HepG2 (cell line): Measurements from ENCODE around the gene SLC12A9. TPM values are rescaled to one million over a fixed set of nuclear protein-coding genes. Genes with fewer than 3 reads are reported as not detected.

Experiments
- ATAC-seq: fragments of 200-7000 bp; cut with Tn5 transposase; 3 replicates; pipeline ENCODE4 v1.9.1; 2020; ENCODE audit warnings: mild to moderate bottlenecking, moderate library complexity
- Bru-seq: library from RNA; stranded (reverse); fragments of 400-500 nt; gene quantifications from one replicate; lab custom pipeline; 2021; lab: Mats Ljungman, UMichigan
- BruChase-seq, 2 experiments: library from RNA; stranded (reverse); fragments of 400-500 nt; gene quantifications; one replicate each; lab custom pipeline; 2021; lab: Mats Ljungman, UMichigan
- BruUV-seq: library from RNA; stranded (reverse); fragments of 400-500 nt; replicated peaks from 2 replicates; lab custom pipeline; 2021; lab: Mats Ljungman, UMichigan
- CTCF ChIA-PET: fragments of 300-600 bp; formaldehyde crosslinking; extraction: SDS; loops from one replicate; lab custom pipeline; 2021; ENCODE audit warnings: low total read pairs, inconsistent platforms, low intra/inter-chr PET ratio; lab: Yijun Ruan, JAX
- POLR2A ChIA-PET: fragments of 350-600 bp; sonication (Branson Sonifier 250); formaldehyde crosslinking; loops from one replicate; lab custom pipeline; 2020; ENCODE audit warnings: antibody characterized with exemption, inconsistent platforms; lab: Yijun Ruan, JAX
- DNase-seq: peaks from one replicate; pipeline ENCODE4 v3.0.0-alpha.2; 2015; ENCODE audit warnings: low spot score
- FAIRE-seq: peaks from 3 replicates; lab custom pipeline; 2011; peaks lifted over from hg19 to GRCh38; lab: Jason Lieb, UNC
- H2AFZ ChIP-seq: one replicate; pipeline ENCODE4 v1.6.1; 2011; ENCODE audit warnings: low read length, inconsistent platforms
- H3K27ac ChIP-seq: fragments of 300-600 bp; 3 replicates; pipeline ENCODE4 v1.8.0; 2011; ENCODE audit warnings: mixed run types, mild to moderate bottlenecking, mixed read lengths, low read length, inconsistent platforms; ENCODE audit not compliant: insufficient read depth; ENCODE audit errors: extremely low read length
- H3K27me3 ChIP-seq, 2 experiments: fragments of 200-600 bp in 1 of 2; 2 replicates in 1 of 2; 3 replicates in 1 of 2; pipeline versions ENCODE4 v1.6.0 to v1.8.0; 2011; ENCODE audit warnings: low read length in 2 of 2, mild to moderate bottlenecking in 2 of 2, moderate library complexity in 2 of 2, inconsistent platforms in 1 of 2; ENCODE audit not compliant: insufficient read depth in 2 of 2, control insufficient read depth in 1 of 2
- H3K36me3 ChIP-seq, 2 experiments: fragments of 200-600 bp in 1 of 2; replicated peaks in 1 of 2; 2 replicates in 1 of 2; 3 replicates in 1 of 2; pipeline versions ENCODE4 v1.5.1 to v1.8.0; 2011; ENCODE audit warnings: low read length in 2 of 2, inconsistent platforms in 1 of 2; ENCODE audit not compliant: insufficient read depth in 2 of 2, control insufficient read depth in 1 of 2
- H3K4me1 ChIP-seq: 2 replicates; pipeline ENCODE4 v1.5.1; 2012; ENCODE audit warnings: low read length, inconsistent platforms; ENCODE audit not compliant: insufficient read depth
- H3K4me2 ChIP-seq: 2 replicates; pipeline ENCODE4 v1.6.0; 2011; ENCODE audit warnings: low read depth, low read length, inconsistent platforms
- H3K4me3 ChIP-seq, 3 experiments: fragments of 200-600 bp in 1 of 3; sonication (generic), shearing (Covaris generic) in 1 of 3; replicated peaks in 1 of 3; 2 replicates each; pipeline ENCODE4 v1.5.1; 2011 to 2016; ENCODE audit warnings: low read length in 3 of 3, inconsistent platforms in 2 of 3, low read depth in 2 of 3, mild to moderate bottlenecking in 2 of 3, control low read depth in 1 of 3, mixed read lengths in 1 of 3; ENCODE audit not compliant: insufficient read depth in 1 of 3
- H3K79me2 ChIP-seq: one replicate; pipeline ENCODE4 v1.6.1; 2011; ENCODE audit warnings: low read length, inconsistent platforms; ENCODE audit not compliant: insufficient read depth
- H3K9ac ChIP-seq: 2 replicates; pipeline ENCODE4 v1.6.0; 2011; ENCODE audit warnings: mild to moderate bottlenecking, low read depth, low read length, inconsistent platforms; ENCODE audit not compliant: insufficient read depth
- H3K9me3 ChIP-seq: 2 replicates; pipeline ENCODE4 v1.5.1; 2012; ENCODE audit warnings: mild to moderate bottlenecking, low read length
- H4K20me1 ChIP-seq: 2 replicates; pipeline ENCODE4 v1.6.0; 2011; ENCODE audit warnings: inconsistent platforms, mild to moderate bottlenecking, low read length, moderate library complexity; ENCODE audit not compliant: insufficient read depth
- CENPBD1 ChIP-seq: sonication (generic); formaldehyde crosslinking; IDR thresholded peaks from 2 replicates; pipeline ENCODE4 v1.8.0; 2022; ENCODE audit warnings: missing genetic modification reagents, low read depth, mild to moderate bottlenecking, borderline replicate concordance
- MXD4 ChIP-seq: IDR thresholded peaks from 2 replicates; pipeline ENCODE4 v1.6.1; 2016; ENCODE audit warnings: mild to moderate bottlenecking, missing biosample characterization, missing genetic modification reagents
- NAIF1 ChIP-seq: sonication (generic); formaldehyde crosslinking; IDR thresholded peaks from 2 replicates; pipeline ENCODE4 v1.5.0; 2020; ENCODE audit warnings: mild to moderate bottlenecking, missing genetic modification reagents, borderline replicate concordance
- RXRB ChIP-seq: IDR thresholded peaks from 2 replicates; pipeline ENCODE4 v1.6.1; 2016; ENCODE audit warnings: borderline replicate concordance, missing genetic modification reagents, missing compliant biosample characterization
- ZNF205 ChIP-seq: IDR thresholded peaks from 2 replicates; pipeline ENCODE4 v1.6.1; 2018; ENCODE audit warnings: missing biosample characterization, missing genetic modification reagents
- ZNF207 ChIP-seq: fragments of 450-650 bp; IDR thresholded peaks from 2 replicates; pipeline ENCODE4 v1.6.1; 2016; ENCODE audit warnings: antibody characterized with exemption, borderline replicate concordance
- ZNF260 ChIP-seq: sonication (generic); formaldehyde crosslinking; IDR thresholded peaks from 2 replicates; pipeline ENCODE4 v1.4.0; 2020; ENCODE audit warnings: missing genetic modification reagents, low read depth, mild to moderate bottlenecking, borderline replicate concordance
- WGBS: methylation state at CpG from one replicate; pipeline ENCODE4 v1.1.6; 2017; ENCODE audit warnings: low lambda C conversion rate; 5-methylcytosine and 5-hydroxymethylcytosine counted together
- in situ Hi-C: cut with HindIII; loops from 2 replicates; pipeline ENCODE4 v1.10.0; 2017; ENCODE audit warnings: low pct_unique_long_range_greater_than_20kb; ENCODE audit not compliant: extremely low pct_ligation_motif_present
- intact Hi-C: fragments of 100-400 bp; cut with micrococcal nuclease; formaldehyde crosslinking; loops from one replicate; pipeline ENCODE4 v1.10.0; 2022; ENCODE audit not compliant: unreplicated experiment
- long read RNA-seq, 2 experiments: library from RNA in 1 of 2; library from polyadenylated mRNA in 1 of 2; stranded (forward) in 1 of 2; unstranded in 1 of 2; transcript quantifications; one replicate each; pipeline ENCODE4 v2.0.0, GENCODE V29; 2019 to 2022
- polyA minus RNA-seq, 3 experiments: library from RNA; depleted of rRNA, polyadenylated mRNA; stranded (reverse); fragments of >200 nt; gene quantifications; 2 replicates each; pipeline ENCODE4 v1.2.3, GENCODE V29; 2011; ENCODE audit warnings: low replicate concordance in 1 of 3
- polyA plus RNA-seq, 8 experiments: library from polyadenylated mRNA; depleted of rRNA in 3 of 8; stranded (reverse) in 7 of 8; unstranded in 1 of 8; fragments of >200 nt; fragmentation: Illumina TruSeq in 4 of 8; extraction: Trizol in 4 of 8; gene quantifications; 2 replicates each; pipeline versions ENCODE4 v1.2.1 to v1.2.3, GENCODE V29; 2011 to 2016; ENCODE audit warnings: low read depth in 4 of 8, missing spikeins in 1 of 8, mixed read lengths in 1 of 8; ENCODE audit not compliant: insufficient read depth in 1 of 8
- total RNA-seq, 5 experiments: library from RNA; depleted of rRNA; stranded (reverse); fragments of >200 nt; fragmentation: Illumina TruSeq; extraction: Trizol; gene quantifications; 2 replicates each; pipeline ENCODE4 v1.2.3, GENCODE V29; 2016; ENCODE audit warnings: low read depth in 1 of 5
- TF ChIP-seq, protein P1 (sequence below): sonication (generic); formaldehyde crosslinking; IDR thresholded peaks from 2 replicates; pipeline ENCODE4 v1.8.1; 2023; ENCODE audit warnings: missing genetic modification reagents, mild to moderate bottlenecking, borderline replicate concordance
- TF ChIP-seq, protein P2 (sequence below): sonication (generic); formaldehyde crosslinking; IDR thresholded peaks from 2 replicates; pipeline ENCODE4 v1.9.0; 2022; ENCODE audit warnings: low read depth, missing genetic modification reagents
- TF ChIP-seq, protein P3 (sequence below), 2 experiments: sonication (generic) in 1 of 2; formaldehyde crosslinking in 1 of 2; IDR thresholded peaks; 2 replicates each; pipeline versions ENCODE4 v1.5.1 to v1.6.1; 2011 to 2020; ENCODE audit warnings: borderline replicate concordance in 1 of 2, low read depth in 1 of 2, low read length in 1 of 2, mild to moderate bottlenecking in 1 of 2, missing genetic modification reagents in 1 of 2, moderate library complexity in 1 of 2

The SLC12A9 gene
- total RNA-seq (2016; rRNA removed; fragmentation: Illumina TruSeq; extraction: Trizol) (5.4 and 16.6 TPM in 2 replicates), polyA plus RNA-seq (2011; rRNA removed) (8.7 and 13.9 TPM in 2 replicates), polyA minus RNA-seq (2011; rRNA and poly(A)+ RNA removed; ENCODE audit: low replicate concordance) (12.3 and 25.2 TPM in 2 replicates), Bru-seq, nascent RNA (percentile 45 among the genes with signal in this experiment), BruChase-seq, experiment 1, labeled RNA remaining after a 6-hour chase (percentile 66 among the genes with signal in this experiment), BruChase-seq, experiment 2, labeled RNA remaining after a 2-hour chase (percentile 56 among the genes with signal in this experiment)
- total RNA-seq (2016; cell fraction: cytosol; rRNA removed; fragmentation: Illumina TruSeq; extraction: Trizol; ENCODE audit: low read depth) = 4.7 and 5.6 TPM in 2 replicates
- total RNA-seq (2016; cell fraction: insoluble cytoplasmic fraction; rRNA removed; fragmentation: Illumina TruSeq; extraction: Trizol) = 5.6 and 18.2 TPM in 2 replicates
- total RNA-seq (2016; cell fraction: membrane; rRNA removed; fragmentation: Illumina TruSeq; extraction: Trizol) = 7.9 and 9.1 TPM in 2 replicates
- total RNA-seq (2016; cell fraction: nucleus; rRNA removed; fragmentation: Illumina TruSeq; extraction: Trizol) = 14.7 and 18.3 TPM in 2 replicates
- polyA plus RNA-seq (2011; cell fraction: cytosol; rRNA removed) = 6.6 and 7.9 TPM in 2 replicates
- 25.6 and 27.8 TPM in 2 replicates for polyA plus RNA-seq (2011; cell fraction: nucleus; rRNA removed)
- polyA plus RNA-seq (2012) = 6.2 and 8.0 TPM in 2 replicates
- polyA plus RNA-seq (2016; cell fraction: cytosol; fragmentation: Illumina TruSeq; extraction: Trizol; ENCODE audit: low read depth) = 1.6 and 2.0 TPM in 2 replicates
- polyA plus RNA-seq (2016; cell fraction: insoluble cytoplasmic fraction; fragmentation: Illumina TruSeq; extraction: Trizol; ENCODE audit: low read depth) = 4.7 and 6.3 TPM in 2 replicates
- 4.0 and 4.6 TPM in 2 replicates for polyA plus RNA-seq (2016; cell fraction: membrane; fragmentation: Illumina TruSeq; extraction: Trizol; ENCODE audit: low read depth)
- polyA plus RNA-seq (2016; cell fraction: nucleus; fragmentation: Illumina TruSeq; extraction: Trizol; ENCODE audit: insufficient read depth, low read depth) = 31.8 and 35.4 TPM in 2 replicates
- polyA minus RNA-seq (2011; cell fraction: cytosol; rRNA and poly(A)+ RNA removed) = 3.1 and 5.7 TPM in 2 replicates
- polyA minus RNA-seq (2011; cell fraction: nucleus; rRNA and poly(A)+ RNA removed) = 4.0 and 6.5 TPM in 2 replicates
- long read RNA-seq, experiment 1, partial matches to known transcripts = 0 of 4 reads
- long read RNA-seq, experiment 1, other reads (novel, unspliced or antisense) = 4 of 4 reads
- long read RNA-seq, experiment 2, full-length matches to known transcripts = 8 of 54 reads
- long read RNA-seq, experiment 2, partial matches to known transcripts = 35 of 54 reads
- long read RNA-seq, experiment 2, other reads (novel, unspliced or antisense) = 11 of 54 reads

DNA sequence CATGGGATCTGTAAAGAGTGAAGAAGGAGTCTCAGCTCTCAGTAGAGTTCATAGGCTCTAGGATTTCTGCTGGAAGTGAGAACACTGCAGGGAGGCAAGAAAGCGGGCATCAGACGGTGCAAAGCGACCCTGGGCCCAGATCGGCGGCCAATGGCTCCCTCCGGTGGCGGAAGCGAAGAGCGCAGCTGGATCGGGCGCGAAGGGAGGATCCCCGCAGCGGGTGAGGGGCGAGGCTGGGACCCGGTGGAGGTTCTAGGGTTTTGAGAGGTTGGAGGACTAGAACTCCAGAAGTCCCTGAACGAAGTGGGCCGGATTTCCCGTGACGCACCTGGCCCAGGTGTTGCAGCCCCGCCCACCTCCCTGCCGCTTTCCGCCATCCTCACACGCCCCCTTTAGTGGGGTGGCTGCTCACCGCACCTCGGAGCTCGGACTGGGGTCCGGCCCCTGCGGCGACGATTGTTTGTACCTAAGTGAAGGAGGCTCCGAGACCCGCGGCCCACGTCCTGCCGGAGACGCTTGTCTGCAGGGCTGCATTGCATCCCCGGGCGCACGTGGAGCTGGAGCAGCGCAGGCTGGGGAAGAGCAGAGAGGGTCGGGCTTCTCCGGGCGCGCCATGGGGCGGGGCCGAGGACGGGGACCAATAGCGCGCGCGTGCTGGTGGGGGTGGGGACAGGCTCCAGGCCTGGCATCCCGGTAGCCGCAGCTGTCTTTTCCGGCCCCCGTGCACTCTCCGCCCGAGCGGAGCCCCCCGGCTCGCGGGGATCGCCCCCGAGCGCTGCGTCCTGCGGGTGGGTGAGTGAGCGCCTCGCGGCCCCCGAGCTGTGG, at the start of gene SLC12A9:
TSS of gene SLC12A9 (plus strand) at position 666 of the 825 bp plus-strand sequence. CDS start 1,485 bp downstream, outside the sequence.
- no peaks in the 10 kb centered on the region for H3K9me3 ChIP-seq
- H3K27me3 ChIP-seq = no peaks in the 10 kb centered on the region; a peak in 1 of 5 replicates
- H3K9ac ChIP-seq = peak within 1 kb of the TSS; percentile 69
- POLR2A ChIA-PET = interaction anchor here (0.5 to 4.8 kb wide), 16 partner anchors 16 to 471 kb away, joined by 3 to 66 read pairs (median 6); partner anchors contain the start of genes EPHB4, MOGAT3, POP7 and SRRT
- peak within 1 kb of the TSS; percentile 98 for H3K4me2 ChIP-seq
- intact Hi-C loops (loop anchor here (1.0 kb wide), 1 partner anchor 53 kb away; no protein-coding TSS in a partner anchor), in situ Hi-C loops (loop anchor here (10.0 kb wide), 2 partner anchors 57 to 147 kb away; partner anchors contain the start of gene POP7)
- CTCF ChIA-PET = interaction anchor here (1.1 to 2.6 kb wide), 5 partner anchors 15 to 146 kb away, joined by 3 to 61 read pairs (median 5); partner anchors contain the start of gene POP7
- H2AFZ ChIP-seq = peak within 1 kb of the TSS; percentile 42
- no TSS peak for BruUV-seq
- no peaks in the 10 kb centered on the region for H3K79me2 ChIP-seq
- DNase-seq (peak; percentile 73), FAIRE-seq (peak; percentile 51), ATAC-seq (peak; percentile 99)
- H3K27ac ChIP-seq = no peak within 1 kb of the TSS
- WGBS = 1% methylated on average over 14 of the region's 71 CpGs
- no peaks in the 10 kb centered on the region for H4K20me1 ChIP-seq
- no peaks in the 10 kb centered on the region for H3K36me3 ChIP-seq
- peaks cover 23% of the 10 kb centered on the region for H3K4me1 ChIP-seq
- H3K4me3 ChIP-seq = peak within 1 kb of the TSS; percentile 62 to 87 (median 85)
- TF ChIP-seq RXRB (CRISPR knock-in tag) (peak; percentile 6; the same call in 1 of the 2 replicates), ZNF205 (CRISPR knock-in tag) (no peak; the same call in 1 of the 2 replicates), ZNF260 (CRISPR knock-in tag) (no peak), ZNF207 (no peak), NAIF1 (0 out of 2 replicates have a peak, but pooled peaks have one; percentile 32), CENPBD1 (CRISPR knock-in tag) (no peak), MXD4 (peak; percentile 99)
- TF ChIP-seq, protein P1, sequence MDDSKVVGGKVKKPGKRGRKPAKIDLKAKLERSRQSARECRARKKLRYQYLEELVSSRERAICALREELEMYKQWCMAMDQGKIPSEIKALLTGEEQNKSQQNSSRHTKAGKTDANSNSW (CRISPR knock-in tag) = no peak
- TF ChIP-seq, protein P2, sequence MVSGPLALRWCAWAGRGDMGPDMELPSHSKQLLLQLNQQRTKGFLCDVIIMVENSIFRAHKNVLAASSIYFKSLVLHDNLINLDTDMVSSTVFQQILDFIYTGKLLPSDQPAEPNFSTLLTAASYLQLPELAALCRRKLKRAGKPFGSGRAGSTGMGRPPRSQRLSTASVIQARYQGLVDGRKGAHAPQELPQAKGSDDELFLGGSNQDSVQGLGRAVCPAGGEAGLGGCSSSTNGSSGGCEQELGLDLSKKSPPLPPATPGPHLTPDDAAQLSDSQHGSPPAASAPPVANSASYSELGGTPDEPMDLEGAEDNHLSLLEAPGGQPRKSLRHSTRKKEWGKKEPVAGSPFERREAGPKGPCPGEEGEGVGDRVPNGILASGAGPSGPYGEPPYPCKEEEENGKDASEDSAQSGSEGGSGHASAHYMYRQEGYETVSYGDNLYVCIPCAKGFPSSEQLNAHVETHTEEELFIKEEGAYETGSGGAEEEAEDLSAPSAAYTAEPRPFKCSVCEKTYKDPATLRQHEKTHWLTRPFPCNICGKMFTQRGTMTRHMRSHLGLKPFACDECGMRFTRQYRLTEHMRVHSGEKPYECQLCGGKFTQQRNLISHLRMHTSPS = no peak
- TF ChIP-seq, protein P3, sequence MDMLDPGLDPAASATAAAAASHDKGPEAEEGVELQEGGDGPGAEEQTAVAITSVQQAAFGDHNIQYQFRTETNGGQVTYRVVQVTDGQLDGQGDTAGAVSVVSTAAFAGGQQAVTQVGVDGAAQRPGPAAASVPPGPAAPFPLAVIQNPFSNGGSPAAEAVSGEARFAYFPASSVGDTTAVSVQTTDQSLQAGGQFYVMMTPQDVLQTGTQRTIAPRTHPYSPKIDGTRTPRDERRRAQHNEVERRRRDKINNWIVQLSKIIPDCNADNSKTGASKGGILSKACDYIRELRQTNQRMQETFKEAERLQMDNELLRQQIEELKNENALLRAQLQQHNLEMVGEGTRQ (IDR thresholded peaks at IDR 0.05; ENCODE audit: low read depth, low read length) = no peak; the same call in 1 of the 2 replicates
- TF ChIP-seq, protein P3 (CRISPR knock-in tag; IDR thresholded peaks at IDR 0.05; ENCODE audit: borderline replicate concordance) = peak; percentile 47; the same call in 1 of the 2 replicates
